Naive B cell (primary cell): Measurements from ENCODE around the gene EAF1. TPM values are rescaled to one million over a fixed set of nuclear protein-coding genes. Genes with fewer than 3 reads are reported as not detected.
"Not testable (repeated sequence)": the region's sequence is repeated elsewhere in the genome, so short reads cannot be mapped to it uniquely, and the experiment has no call there.

ENCODE experiments used
- ATAC-seq, 2 donors: fragments of 150-1000 bp; cut with Tn5 transposase; 2 replicates each; pipeline ENCODE4 v1.10.0; 2021; ENCODE audit warnings: low read depth in 2 of 2, mild to moderate bottlenecking in 2 of 2, moderate library complexity in 2 of 2
- DNase-seq: peaks from one replicate; pipeline ENCODE4 v3.0.0; 2022
- H3K27ac Mint-ChIP-seq, 6 donors: one replicate each; pipeline ENCODE4 v1.8.0; 2020 to 2022; ENCODE audit warnings: mild to moderate bottlenecking in 6 of 6, mixed read lengths in 6 of 6, moderate library complexity in 5 of 6, inconsistent platforms in 2 of 6
- H3K27me3 Mint-ChIP-seq, 3 donors: one replicate each; pipeline ENCODE4 v1.8.0; 2021 to 2022; ENCODE audit warnings: mixed read lengths in 3 of 3, mild to moderate bottlenecking in 1 of 3
- H3K36me3 Mint-ChIP-seq, 2 donors: one replicate each; pipeline ENCODE4 v1.8.0; 2020 to 2022; ENCODE audit warnings: mixed read lengths in 2 of 2, inconsistent platforms in 1 of 2, mild to moderate bottlenecking in 1 of 2
- H3K4me1 Mint-ChIP-seq, 3 donors: one replicate each; pipeline ENCODE4 v1.8.0; 2020 to 2022; ENCODE audit warnings: mixed read lengths in 3 of 3, inconsistent platforms in 1 of 3, mild to moderate bottlenecking in 1 of 3, moderate library complexity in 1 of 3
- H3K4me3 Mint-ChIP-seq, 8 donors: one replicate each; pipeline ENCODE4 v1.8.0; 2020 to 2022; ENCODE audit warnings: mild to moderate bottlenecking in 8 of 8, mixed read lengths in 8 of 8, moderate library complexity in 8 of 8, inconsistent platforms in 2 of 8
- H3K9me3 Mint-ChIP-seq, 7 donors: one replicate each; pipeline ENCODE4 v1.8.0; 2020 to 2022; ENCODE audit warnings: mixed read lengths in 7 of 7, mild to moderate bottlenecking in 5 of 7, inconsistent platforms in 2 of 7, moderate library complexity in 1 of 7
- polyA plus RNA-seq, 6 donors: library from polyadenylated mRNA; unstranded; fragments of 300-500 nt; fragmentation: Illumina TruSeq; gene quantifications; one replicate each; pipeline ENCODE4 v1.2.3, GENCODE V29; 2021; ENCODE audit warnings: low read depth in 6 of 6

The EAF1 gene
- polyA plus RNA-seq, 6 donors from 2014 or later = 3.8 to 9.4 (median 6.8) TPM

DNA sequence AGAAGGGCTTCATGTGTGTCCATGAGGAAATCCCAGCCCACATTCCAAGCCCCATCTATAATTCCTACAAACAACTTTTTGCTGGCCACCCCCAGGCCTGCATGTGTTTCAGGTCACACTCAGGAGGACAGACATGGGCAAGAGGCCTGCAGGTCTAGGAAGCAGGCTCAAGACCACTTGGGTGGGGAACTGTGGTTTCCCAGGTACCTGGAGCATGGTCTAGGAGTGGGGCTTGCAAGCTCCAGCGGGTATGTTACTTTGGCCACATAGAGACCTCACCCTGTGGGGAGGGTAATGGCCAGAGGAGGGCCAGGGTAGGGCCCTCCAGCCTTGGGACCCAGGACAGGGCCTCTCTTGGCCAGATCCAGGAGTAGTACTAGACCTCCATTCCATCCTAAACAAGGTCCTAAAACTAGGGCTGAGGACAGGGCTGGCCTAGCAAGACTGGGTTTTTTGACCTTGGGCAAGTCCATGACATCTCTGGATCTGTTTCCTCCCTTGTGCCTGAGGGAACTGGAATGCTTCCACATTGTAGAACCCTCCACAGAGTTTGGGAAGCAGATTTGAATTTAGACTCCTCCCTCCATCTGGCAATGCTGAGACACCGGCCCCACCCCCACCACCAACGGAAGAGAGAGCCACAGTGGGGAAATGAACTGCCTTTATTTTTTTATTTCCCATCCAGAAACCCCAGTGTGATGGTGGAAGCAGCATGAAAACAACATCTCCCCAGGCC lies 22.3 kb downstream of the EAF1 start:
- Mint-ChIP-seq H3K36me3 (peaks cover 0 to 6% of the 10 kb centered on the region in 2 donors), H3K27ac (no peak overlapping the region), H3K4me3 (no peak overlapping the region), H3K9me3 (no peaks in the 10 kb centered on the region), H3K27me3 (no peaks in the 10 kb centered on the region), H3K4me1 (no peaks in the 10 kb centered on the region)
- no peak for ATAC-seq
- no peak for DNase-seq

DNA sequence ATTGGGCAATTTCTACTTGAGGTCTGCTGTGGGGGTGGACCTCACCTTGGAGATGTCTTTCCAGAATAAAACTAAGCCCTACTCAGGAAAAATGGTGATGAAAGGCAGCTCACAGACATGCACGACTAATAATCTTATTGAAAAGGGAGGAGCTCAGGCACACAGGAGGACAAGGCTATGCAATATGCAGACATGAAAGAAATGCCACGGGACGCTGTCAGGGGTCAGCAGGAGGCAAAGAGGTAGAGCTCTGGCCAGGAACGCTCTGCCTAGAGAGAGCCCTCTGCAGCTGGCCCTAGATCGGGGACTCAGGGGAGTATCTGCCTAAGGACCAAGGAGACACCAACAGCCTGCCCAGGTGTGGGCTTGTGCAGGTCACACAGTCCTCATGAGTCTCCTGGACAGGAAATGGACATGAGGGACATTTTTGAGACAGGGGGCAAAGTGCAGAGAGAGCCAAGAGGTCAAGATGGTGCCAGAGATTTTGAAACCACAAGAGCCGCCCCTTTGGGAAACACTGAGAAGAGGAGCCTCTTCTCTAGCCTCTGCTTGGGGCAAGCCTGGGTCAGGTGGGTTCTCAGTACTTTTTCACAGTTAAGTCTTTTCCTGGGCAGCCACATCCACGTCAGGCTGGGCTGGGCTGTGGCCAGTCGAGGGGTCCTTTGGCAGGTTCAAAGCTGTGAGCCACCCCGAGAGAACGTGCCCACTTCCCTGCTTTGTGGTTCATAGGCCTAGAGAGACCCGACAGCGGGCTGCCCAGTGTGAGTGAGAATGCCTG lies 23.2 kb downstream of the EAF1 start:
- Mint-ChIP-seq H3K36me3 (peaks cover 0 to 6% of the 10 kb centered on the region in 2 donors), H3K4me3 (no peak overlapping the region), H3K27me3 (no peaks in the 10 kb centered on the region), H3K4me1 (no peaks in the 10 kb centered on the region), H3K27ac (no peak overlapping the region), H3K9me3 (no peaks in the 10 kb centered on the region)
- ATAC-seq (no peak), DNase-seq (no peak)

DNA sequence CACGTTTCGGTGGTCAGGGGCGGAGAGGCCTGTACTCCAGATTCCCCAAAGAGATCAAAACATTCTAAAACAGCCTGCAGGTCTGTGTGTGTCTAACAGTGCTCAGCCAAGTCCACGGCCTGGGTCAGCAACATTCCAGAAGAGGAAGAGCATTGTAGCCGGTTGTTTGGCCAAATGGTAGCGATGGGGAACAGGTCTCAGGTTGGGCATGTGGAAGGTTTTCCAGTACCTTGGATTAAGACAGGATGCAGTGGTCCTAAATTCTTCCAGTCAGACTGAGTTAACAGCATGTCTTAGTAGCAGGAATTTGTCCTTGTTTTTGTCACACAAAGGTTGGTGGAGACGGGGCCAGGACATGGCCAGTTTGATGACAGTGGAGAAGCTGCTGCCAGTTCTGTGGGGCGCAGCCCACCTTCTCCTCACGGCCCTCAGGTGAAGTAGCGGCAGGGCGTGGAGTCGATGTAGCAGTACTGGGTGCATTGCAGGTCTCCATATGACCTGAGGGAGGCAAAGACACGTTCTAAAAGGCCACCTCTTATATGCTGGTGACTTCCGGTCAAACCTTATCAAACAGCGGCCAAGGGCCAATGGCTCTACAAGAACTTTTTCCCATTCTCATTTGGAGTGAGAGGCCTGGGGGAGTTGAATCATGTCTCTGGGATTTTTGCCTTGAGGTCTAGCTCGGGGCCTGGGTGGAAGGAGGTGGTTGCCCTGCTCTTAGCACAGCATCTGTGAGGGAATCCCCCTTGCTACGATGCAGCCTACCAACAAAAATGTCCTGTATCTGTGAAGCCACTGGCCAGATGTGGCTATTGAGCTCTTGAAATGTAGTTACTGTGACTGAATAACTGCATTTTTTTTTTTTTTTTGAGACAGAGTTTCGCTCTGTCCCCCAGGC lies 24.1 kb downstream of the EAF1 start:
- DNase-seq (no peak), ATAC-seq (no peak)
- H3K4me3 Mint-ChIP-seq = no peak overlapping the region
- H3K27me3 Mint-ChIP-seq = no peaks in the 10 kb centered on the region
- no peaks in the 10 kb centered on the region for H3K4me1 Mint-ChIP-seq
- peaks cover 0 to 6% of the 10 kb centered on the region in 2 donors for H3K36me3 Mint-ChIP-seq
- H3K27ac Mint-ChIP-seq = no peak overlapping the region
- no peaks in the 10 kb centered on the region for H3K9me3 Mint-ChIP-seq

GRCh38 chr3:15452156-15452555 lies 24.8 kb downstream of the EAF1 start:
- H3K27me3 Mint-ChIP-seq = no peaks in the 10 kb centered on the region

DNA sequence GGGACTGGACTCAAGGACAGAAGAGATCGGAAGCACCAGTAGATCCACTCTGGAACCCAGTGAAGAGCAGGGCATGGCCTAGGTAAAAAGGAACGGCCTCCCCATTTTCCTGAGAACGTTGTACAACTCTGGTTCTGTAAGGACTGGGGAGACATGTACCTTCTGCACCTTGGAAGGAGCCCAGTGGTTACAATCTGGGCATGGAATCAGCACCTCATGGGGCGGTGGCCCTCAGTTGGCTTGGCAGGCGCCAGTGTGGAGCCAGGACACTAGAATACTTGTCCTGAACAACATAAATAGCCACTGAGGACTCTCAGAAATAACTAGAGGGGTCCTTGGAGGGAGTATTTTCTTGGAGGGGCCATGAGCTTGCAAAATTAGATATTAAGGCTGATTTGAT lies 25.6 kb downstream of the EAF1 start:
- no peak overlapping the region for H3K4me3 Mint-ChIP-seq
- ATAC-seq = no peak
- no peaks in the 10 kb centered on the region for H3K4me1 Mint-ChIP-seq
- peaks cover 0 to under 1% (median 0%) of the 10 kb centered on the region in 7 donors for H3K9me3 Mint-ChIP-seq
- DNase-seq = no peak
- H3K36me3 Mint-ChIP-seq = peaks cover 0 to 6% of the 10 kb centered on the region in 2 donors
- no peaks in the 10 kb centered on the region for H3K27me3 Mint-ChIP-seq
- no peak overlapping the region for H3K27ac Mint-ChIP-seq

More at GRCh38 chr3:15452156-15452555, 24.8 kb downstream of the EAF1 start:
- H3K4me1 Mint-ChIP-seq = no peaks in the 10 kb centered on the region
- H3K4me3 Mint-ChIP-seq = no peak overlapping the region
- no peak overlapping the region for H3K27ac Mint-ChIP-seq
- no peak for DNase-seq
- no peak for ATAC-seq
- H3K36me3 Mint-ChIP-seq = peaks cover 0 to 6% of the 10 kb centered on the region in 2 donors
- H3K9me3 Mint-ChIP-seq = no peaks in the 10 kb centered on the region

DNA sequence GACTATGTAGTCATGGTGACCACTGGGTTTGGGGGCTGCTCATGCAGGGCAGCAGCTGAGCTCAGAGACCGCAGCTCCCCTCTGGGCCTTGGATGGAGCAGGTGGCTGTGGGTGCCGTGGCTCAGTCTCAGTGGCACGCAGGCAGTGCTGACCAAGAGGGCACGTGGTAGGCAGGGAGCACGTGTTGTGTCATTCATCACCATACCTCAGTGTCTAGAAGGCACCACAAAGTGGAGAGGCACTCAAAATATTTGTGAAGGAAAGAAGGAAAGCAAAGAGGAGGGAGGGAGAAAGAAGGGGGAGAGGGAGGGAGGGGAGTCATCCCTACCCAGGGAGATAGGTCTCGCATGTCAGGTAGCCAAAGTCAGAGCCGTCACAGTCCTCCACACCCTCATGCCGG lies 26.1 kb downstream of the EAF1 start:
- peaks cover 0 to 5% (median 0%) of the 10 kb centered on the region in 7 donors for H3K9me3 Mint-ChIP-seq
- peak overlapping the region in 1 of 6 donors; percentile 44 for H3K27ac Mint-ChIP-seq
- no peak overlapping the region for H3K4me3 Mint-ChIP-seq
- H3K27me3 Mint-ChIP-seq = no peaks in the 10 kb centered on the region
- no peak for ATAC-seq
- H3K4me1 Mint-ChIP-seq = no peaks in the 10 kb centered on the region
- DNase-seq = no peak
- peaks cover 0 to 6% of the 10 kb centered on the region in 2 donors for H3K36me3 Mint-ChIP-seq

DNA sequence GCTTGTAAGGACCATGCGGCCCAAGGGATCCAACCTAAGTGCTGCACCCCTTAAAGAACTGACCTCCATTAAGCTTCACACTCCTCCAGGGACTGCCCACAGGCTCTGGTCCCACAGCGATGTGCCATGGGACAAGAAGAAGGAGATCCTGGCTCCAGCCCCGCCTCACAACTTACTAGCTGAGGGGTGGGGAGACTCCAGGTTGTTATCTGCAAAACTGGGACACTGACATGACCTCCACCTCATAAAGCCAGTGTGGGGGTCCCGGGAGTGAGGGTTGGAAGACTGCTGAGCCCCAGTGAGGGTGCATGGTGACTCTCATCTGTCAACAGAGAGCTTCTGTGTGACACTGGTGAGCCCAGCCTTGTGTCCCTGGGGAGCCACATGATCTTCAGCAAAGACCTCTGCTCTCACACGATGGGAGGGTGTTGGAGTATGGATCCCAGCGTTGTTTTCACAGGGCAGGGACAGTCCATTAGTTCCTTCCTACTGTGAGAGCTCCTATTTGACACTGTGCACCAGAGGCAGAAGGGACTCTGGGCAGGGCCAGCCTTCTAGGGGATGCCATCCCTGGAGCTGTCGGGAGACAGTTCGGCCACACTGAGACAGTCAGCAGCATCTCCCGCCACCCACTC lies 26.7 kb downstream of the EAF1 start:
- no peak overlapping the region for H3K27ac Mint-ChIP-seq
- H3K4me1 Mint-ChIP-seq = no peaks in the 10 kb centered on the region
- peaks cover 0 to 5% (median 0%) of the 10 kb centered on the region in 7 donors for H3K9me3 Mint-ChIP-seq
- H3K27me3 Mint-ChIP-seq = no peaks in the 10 kb centered on the region
- ATAC-seq (no peak), DNase-seq (no peak)
- H3K36me3 Mint-ChIP-seq = peaks cover 0 to 6% of the 10 kb centered on the region in 2 donors
- H3K4me3 Mint-ChIP-seq = no peak overlapping the region

DNA sequence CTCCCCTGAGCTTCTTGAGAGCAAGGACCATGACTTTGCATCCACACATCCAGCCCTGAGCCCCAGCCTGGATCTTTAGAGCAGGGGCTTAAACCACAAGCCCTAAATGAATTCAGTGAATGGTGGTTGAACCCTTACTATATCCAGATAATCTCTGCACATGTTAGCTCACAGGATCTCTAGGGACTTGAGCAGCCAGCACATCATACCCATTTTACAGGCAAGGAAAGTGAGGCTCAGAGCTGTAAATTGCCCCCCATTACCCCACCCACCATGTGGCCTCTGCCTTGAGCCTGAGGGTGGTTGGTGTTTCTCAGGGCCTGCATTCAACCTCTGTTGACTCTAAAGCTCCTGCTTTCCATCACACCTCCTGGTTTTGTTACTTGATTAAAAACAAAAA lies 27.6 kb downstream of the EAF1 start:
- Mint-ChIP-seq H3K4me1 (no peaks in the 10 kb centered on the region), H3K27me3 (no peaks in the 10 kb centered on the region), H3K9me3 (peaks cover 0 to 5% (median 0%) of the 10 kb centered on the region in 7 donors), H3K27ac (no peak overlapping the region), H3K4me3 (no peak overlapping the region), H3K36me3 (peaks cover 0 to 6% of the 10 kb centered on the region in 2 donors)
- no peak for DNase-seq
- ATAC-seq = no peak

GRCh38 chr3:15455756-15456155 lies 28.4 kb downstream of the EAF1 start:
- DNase-seq = no peak
- Mint-ChIP-seq H3K4me1 (no peaks in the 10 kb centered on the region), H3K36me3 (peaks cover 0 to 6% of the 10 kb centered on the region in 2 donors), H3K4me3 (no peak overlapping the region), H3K9me3 (peaks cover 0 to 5% (median 0%) of the 10 kb centered on the region in 7 donors), H3K27me3 (no peaks in the 10 kb centered on the region), H3K27ac (no peak overlapping the region)
- ATAC-seq = no peak

DNA sequence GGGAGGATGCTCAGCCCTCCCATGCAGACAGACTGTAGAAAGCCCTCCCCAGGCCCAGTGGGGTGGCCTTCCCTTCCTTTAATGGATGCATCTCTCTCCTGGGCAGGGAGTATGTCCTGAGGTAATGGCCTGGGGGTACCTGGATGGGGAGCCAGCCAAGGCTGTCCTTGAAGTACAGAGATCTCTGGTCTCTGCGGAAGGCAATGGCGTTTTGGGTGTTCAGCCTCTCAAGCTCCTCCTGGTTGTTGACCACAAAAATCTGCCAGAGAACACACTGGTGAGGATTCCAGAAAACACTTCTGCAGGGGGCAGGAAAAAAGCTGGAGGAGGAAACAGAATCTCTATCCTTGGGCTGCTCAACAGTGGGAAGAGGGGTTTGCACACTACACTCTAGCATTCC lies 28.9 kb downstream of the EAF1 start:
- H3K27me3 Mint-ChIP-seq = no peaks in the 10 kb centered on the region
- H3K27ac Mint-ChIP-seq = no peak overlapping the region
- no peak overlapping the region for H3K4me3 Mint-ChIP-seq
- H3K36me3 Mint-ChIP-seq = peaks cover 0 to 2% of the 10 kb centered on the region in 2 donors
- peaks cover 0 to 3% (median 2%) of the 10 kb centered on the region in 3 donors for H3K4me1 Mint-ChIP-seq
- peaks cover 0 to 5% (median 0%) of the 10 kb centered on the region in 7 donors for H3K9me3 Mint-ChIP-seq
- ATAC-seq (no peak), DNase-seq (no peak)

- H3K4me1 Mint-ChIP-seq, H3K27me3 Mint-ChIP-seq, DNase-seq, ATAC-seq, H3K4me3 Mint-ChIP-seq, H3K9me3 Mint-ChIP-seq, H3K36me3 Mint-ChIP-seq: not testable (repeated sequence)
- H3K27ac Mint-ChIP-seq = peak overlapping the region in 2 of 6 donors; percentile 21 to 70
Observed at GRCh38 chr3:15456915-15457314, 29.5 kb downstream of the EAF1 start.

DNA sequence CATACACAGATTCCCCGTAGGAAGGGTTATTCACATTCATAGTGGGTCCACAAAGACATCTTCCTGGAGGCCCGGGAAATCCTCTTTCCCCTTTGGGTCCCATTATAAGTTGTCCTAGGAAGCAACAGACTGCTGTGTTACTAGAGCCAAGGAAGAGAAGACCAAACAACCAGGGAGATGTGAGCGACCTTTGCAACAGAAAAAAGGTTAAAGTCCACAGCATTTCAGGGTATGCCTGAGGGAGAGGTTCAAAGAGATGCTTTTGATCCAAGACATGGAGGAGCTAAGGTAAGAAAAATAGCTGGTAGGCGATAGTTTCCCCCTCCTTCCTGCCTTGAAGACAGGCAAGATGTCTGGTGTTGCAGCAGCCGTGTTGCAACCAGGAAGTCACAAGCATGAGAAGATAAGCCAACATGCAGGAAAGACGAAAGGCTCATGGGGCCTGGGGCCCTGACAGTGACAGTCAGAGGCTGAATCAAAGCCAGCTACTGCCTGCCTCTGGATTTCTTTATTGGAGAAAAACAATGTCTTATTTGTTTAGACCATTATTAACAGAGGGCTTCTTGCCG lies 30.9 kb downstream of the EAF1 start:
- Mint-ChIP-seq H3K27me3 (no peaks in the 10 kb centered on the region), H3K4me1 (peaks cover 0 to 5% (median 3%) of the 10 kb centered on the region in 3 donors), H3K4me3 (no peak overlapping the region), H3K36me3 (no peaks in the 10 kb centered on the region), H3K27ac (no peak overlapping the region), H3K9me3 (peaks cover 0 to 5% (median 0%) of the 10 kb centered on the region in 7 donors)
- DNase-seq (no peak), ATAC-seq (no peak)
